Posterior cingulate gyrus (tissue), 11 donors: ENCODE data around the gene OSBPL6.
"Not testable (repeated sequence)": the region's sequence is repeated elsewhere in the genome, so short reads cannot be mapped to it uniquely, and the experiment has no call there.

Experiments used
- DNase-seq, 10 donors: peaks; one replicate each; pipeline versions ENCODE4 v3.0.0 to v3.0.0-alpha.2; 2020 to 2021; ENCODE audit warnings: mixed read lengths in 3 of 10
- intact Hi-C: fragments of 100-400 bp; cut with DNase I; formaldehyde crosslinking; loops from one replicate; pipeline ENCODE4 v1.15.1; 2023

OSBPL6 gene

DNA sequence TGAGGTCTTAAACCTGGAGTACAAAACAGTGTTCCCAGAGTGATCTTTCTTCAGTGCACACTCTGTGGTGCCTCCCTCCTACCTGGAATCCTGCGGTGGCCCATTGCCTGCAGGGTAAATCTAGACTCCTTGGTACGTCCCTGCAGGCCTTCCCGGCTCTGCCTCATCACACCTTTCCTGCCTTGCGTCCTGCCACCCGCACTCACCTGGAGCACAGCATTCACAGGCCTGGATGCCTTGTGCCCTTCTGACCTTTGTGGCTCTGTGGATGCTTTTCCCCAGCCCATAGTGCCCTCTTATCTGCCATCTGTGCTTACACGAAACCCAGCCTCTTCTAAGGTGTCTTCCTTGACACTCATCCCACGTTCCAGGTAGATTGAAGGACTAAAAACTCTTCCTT is 194.0 kb downstream of the OSBPL6 start:
- peak in 1 of 10 donors; percentile 70 for DNase-seq
- intact Hi-C loops: no loop called here

DNA sequence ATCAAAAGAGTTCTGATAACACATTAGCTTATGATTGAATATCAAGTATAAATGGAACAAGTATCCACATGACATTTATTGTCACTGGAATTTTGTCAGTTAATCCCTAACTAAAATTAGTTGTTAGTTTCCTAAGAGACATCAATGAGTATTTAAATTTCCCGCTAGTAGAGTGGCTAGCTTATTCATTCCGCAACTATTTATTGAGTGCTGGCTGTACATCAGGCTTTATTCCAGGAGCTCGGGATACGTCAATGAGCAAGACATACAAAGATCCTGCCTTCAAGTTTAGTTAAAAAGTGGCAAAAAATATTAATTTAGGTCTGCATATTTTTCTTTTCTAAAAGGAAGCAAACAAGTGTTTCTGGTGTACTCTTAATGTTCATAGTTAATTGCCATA is 197.4 kb downstream of the OSBPL6 start:
- intact Hi-C loops: no loop called here
- no peak for DNase-seq

DNA sequence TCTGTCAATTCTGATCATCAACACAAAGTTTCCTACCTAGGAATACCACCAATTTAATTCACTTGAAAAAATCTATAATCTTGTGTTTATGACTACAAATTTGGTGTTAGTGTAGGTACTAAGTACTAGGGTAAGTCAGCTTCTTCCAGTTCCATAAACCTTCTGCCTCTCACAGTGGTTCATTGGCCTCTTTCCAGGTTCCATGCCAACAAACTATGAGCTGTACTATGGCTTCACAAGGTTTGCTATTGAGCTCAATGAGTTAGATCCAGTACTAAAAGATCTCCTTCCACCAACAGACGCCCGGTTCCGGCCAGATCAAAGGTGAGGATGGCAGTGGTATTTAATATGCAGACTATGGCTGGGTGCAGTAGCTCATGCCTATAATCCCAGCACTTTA is 197.9 kb downstream of the OSBPL6 start:
- no peak for DNase-seq
- intact Hi-C loops: no loop called here

DNA sequence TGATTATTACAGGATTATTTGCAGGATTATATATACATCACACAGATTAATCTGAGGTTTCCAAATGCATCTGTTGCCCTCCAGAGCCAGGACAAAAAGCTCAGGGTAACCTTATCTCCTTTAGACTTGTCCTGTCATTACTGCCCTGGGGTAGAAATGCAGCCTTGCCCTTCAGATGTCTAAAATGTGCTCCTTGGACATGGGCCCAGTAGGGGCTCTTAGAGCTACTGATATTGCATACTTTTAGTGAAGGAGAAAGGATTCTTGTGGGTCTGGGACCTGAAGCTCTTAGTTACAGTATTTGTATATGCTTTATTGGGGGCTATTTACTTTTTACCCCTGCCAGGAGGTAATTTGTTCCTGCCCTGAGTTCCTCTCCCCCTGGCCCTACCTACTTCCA is 200.5 kb downstream of the OSBPL6 start:
- intact Hi-C loops: no loop called here
- no peak for DNase-seq

DNA sequence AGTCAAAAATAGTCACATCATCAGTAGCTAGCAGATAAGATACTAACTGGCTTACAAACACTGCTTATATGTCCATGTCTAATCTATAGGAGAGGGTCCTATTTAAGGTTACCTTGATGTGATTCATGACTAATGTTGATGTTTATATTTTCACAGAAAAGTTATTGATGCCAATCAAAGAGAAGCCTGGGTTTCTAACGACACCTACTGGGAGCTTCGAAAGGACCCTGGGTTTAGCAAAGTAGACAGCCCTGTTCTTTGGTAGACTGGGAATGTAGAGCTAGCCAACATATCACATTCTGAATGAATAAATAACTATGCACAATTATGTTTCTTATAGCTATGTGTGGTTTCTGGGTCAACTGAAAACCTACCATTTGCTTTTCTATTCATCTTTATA is 201.0 kb downstream of the OSBPL6 start:
- DNase-seq: no peak
- intact Hi-C loops: no loop called here

DNA sequence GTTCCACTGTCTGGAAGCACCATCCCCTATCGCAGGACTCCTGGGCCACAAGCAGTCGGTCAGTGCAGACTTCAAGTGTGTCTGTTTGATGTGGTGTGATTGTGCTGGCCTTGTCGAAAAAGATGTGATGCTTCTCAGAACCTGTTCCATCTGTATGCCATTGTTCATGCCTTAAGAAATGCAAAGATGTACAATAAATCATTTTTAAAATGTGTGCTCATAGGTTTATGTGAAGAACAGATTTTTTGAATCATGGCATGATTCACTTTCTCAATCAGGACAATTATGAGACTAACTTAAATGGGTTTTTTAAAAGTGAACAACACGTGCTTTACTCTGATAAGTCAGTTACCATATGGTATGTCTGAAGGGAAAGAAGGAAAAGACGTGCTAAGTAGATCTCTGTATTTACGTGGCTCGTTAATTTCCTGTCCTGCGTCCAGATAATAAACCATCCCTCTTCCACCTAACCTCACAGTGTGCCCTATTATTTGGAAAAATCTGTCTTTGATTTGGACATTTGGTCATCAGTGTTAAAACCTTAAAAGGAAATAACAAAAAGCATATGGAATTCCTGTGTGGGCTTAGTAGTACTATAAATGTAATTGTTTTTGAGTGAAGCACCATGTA is 201.7 kb downstream of the OSBPL6 start:
- intact Hi-C loops: no loop called here
- no peak for DNase-seq

DNA sequence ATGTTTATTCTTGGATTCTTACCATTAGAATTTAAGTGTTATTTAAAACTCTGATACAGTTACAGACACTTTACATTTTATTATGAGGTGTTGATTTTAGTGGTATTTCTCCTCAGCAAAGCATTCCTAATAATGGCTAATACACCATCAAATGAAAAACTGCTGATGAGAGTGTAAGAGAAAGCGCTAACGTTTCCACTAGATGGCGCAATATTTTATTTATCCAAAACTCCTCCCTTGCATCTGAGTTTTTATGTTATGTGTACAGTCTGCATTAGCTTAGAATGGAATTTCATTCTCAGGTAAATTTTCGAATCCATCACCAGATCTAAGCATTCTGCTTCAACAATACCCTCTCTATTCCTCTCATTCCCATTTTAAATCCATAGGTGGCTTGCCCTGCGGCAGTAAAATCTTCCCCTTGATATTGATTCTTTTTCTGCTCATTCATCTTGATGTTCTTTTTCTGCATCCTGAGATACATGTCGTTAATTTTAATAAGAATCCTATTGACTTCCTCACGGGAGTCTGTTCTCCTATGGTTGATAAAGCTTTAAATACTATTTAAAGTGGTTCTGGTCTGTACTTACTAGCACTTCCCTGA is 202.8 kb downstream of the OSBPL6 start:
- intact Hi-C loops: no loop called here
- DNase-seq: no peak

DNA sequence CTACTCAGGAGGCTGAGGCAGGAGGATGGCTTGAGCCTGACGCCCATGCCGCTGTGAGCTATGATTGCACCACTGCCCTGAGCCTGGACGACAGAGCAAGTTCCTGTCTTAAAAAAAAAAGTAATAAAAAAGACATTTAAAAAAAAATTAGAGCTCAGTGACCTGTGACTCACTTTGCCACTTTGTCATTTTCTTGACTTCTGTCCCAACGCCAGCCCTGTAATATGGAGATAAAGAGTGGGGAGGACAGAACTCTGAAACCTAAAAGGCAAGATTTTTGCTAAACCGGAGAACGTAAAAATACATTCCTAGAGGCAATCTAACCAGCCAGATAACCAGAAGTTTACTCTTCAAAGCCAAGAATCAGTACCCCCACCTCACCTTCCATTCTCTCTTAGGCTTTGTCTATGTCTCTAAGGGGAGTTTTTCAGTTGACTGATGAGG is 207.7 kb downstream of the OSBPL6 start:
- DNase-seq: no peak
- intact Hi-C loops: no loop called here

DNA sequence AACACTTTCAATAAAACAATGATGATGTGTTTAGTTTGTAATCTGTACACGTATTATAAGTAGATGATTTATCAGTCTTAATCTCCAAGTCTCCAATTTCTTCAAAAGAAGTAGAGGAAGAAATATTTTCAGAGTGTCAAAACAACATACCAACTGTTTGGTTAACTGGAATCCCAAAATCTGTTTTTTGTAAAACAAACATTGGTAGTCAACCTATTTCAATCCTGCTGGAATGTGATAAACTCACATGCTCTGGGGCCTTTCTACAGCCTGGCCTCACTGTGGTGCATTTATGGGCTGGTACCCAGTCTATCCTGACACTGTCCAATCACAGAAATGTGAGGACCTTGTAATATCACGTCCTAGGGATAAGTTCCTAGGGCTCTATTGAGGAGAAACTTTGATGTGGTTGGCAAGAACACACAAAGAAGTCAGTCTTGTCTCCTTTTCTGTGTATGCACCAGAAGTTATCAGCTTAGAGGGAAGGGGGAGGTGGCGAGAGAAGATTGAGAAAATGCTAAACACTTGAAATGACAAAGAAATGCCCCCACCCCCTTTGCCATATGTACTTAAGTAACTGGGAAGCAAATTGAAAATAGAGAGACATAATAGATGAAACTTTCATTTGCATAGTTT is 209.5 kb downstream of the OSBPL6 start:
- intact Hi-C loops: no loop called here
- no peak for DNase-seq

DNA sequence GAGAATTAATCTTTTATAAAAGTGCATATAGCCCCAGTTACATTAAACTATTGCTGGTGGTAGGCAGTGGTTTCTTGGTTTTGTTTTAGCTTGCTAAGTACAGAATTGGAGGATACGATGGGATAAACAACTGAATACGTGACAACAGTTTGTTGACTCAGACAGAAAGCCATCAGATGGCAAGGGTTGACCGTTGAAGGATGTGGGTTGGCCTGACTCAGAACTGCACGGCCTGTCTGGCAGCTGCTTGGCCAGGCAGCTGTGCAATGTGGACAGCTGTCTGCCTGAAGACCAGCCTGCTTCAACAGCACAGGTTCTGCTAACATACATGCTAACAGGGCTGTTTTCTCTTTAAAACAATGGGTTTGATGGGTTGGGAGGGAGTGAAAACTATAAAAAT is 210.1 kb downstream of the OSBPL6 start:
- intact Hi-C loops: no loop called here

DNA sequence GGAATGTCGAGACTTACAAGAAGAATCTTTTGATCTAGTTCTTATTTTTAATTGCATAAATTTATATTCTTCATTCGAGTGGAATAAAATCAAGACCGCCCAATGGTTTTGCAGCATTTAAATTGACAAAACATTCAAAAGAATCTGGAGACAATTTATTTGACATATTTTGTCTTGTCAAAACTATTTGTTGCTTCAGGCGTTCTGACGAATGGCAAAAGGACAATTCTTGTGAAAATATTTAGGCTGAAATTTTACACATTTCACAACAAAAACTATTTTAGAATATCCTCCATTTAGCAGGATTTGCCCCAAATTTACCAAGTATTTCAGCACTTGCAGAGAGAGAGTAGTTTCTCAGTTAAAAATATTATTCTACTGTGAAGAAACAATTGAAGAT is 214.9 kb downstream of the OSBPL6 start:
- intact Hi-C loops: no loop called here
- no peak for DNase-seq

More for the DNA sequence above, 210.1 kb downstream of the OSBPL6 start:
- DNase-seq: no peak

DNA sequence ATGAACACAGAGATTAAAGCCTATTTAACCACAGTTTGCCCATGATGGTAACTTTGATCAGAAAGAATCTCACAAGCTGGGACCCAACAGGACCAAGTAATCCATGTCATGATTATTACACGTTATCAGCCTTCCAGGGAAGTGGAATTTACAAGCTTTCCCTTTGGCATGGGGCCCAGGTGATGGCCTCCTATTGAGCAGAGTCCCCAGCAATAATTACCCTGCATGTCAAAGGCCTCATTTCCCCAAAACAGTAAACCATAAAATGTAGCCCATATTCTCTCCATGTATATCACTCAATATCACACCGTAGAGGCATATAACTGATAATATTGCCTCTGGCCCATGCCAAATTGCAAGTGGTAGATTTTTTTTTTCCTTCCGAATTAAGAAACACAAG is 217.7 kb downstream of the OSBPL6 start:
- no peak for DNase-seq
- intact Hi-C loops: loop anchor here (5.0 to 10.0 kb wide), 2 partner anchors 217 to 280 kb away; partner anchors contain the start of gene OSBPL6

DNA sequence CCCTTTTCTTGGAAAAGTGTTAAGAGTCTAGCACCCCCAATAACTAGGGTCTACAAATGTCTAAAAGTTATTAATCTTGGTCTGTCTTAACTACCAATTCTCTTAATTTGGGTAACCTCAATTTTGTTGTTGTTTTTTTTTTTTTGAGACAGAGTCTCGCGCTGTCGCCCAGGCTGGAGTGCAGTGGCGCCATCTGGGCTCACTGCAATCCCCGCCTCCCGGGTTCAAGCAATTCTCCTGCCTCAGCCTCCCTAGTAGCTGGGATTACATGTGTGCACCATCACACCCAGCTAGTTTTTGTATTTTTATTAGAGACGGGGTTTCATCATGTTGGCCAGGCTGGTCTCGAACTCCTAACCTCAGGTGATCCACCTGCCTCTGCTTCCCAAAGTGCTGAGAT is 218.1 kb downstream of the OSBPL6 start:
- intact Hi-C loops: loop anchor here (5.0 to 10.0 kb wide), 2 partner anchors 218 to 280 kb away; partner anchors contain the start of gene OSBPL6
- DNase-seq: not testable (repeated sequence)

DNA sequence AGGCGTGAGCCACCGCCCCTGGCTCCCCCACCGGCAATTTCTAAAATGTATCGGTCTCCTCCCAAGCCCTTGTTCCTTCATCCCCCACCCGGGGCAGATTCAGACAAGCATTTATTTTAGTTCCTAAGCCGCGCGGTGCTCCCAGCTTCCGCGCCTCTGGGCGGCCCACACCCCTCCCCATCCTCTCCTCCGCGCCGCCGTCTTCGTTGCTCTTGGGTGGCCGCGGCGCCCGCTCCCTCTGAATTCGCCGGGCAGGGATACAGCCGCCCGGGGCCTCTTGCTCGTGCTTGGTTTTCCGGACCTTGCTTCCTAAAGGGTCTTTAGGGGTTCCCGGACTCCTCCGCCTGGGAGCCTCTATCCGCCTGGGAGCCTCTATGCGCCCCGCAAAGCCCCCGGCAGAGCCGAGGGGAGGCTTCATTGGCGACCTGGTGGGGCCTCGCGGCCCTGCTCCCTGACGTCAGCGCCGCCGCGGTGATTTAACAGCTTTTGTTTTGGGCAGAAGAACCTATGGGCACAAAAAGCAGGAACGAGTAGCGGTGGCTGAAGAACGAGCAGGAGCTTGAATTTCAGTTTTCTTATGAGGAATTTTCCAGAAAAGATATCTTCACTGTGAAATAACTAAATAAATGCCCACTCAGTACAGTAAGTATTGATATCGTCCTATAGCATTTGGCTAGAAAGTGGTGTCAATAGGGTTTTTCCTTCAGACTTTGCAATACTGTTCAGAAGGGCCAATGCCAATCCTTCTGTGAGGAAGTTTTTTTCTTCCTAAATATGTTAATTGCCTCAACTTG is 219.4 kb downstream of the OSBPL6 start:
- peak; percentile 45 to 95 (median 66) for DNase-seq
- intact Hi-C loops: loop anchor here (5.0 to 10.0 kb wide), 2 partner anchors 219 to 281 kb away; partner anchors contain the start of gene OSBPL6

DNA sequence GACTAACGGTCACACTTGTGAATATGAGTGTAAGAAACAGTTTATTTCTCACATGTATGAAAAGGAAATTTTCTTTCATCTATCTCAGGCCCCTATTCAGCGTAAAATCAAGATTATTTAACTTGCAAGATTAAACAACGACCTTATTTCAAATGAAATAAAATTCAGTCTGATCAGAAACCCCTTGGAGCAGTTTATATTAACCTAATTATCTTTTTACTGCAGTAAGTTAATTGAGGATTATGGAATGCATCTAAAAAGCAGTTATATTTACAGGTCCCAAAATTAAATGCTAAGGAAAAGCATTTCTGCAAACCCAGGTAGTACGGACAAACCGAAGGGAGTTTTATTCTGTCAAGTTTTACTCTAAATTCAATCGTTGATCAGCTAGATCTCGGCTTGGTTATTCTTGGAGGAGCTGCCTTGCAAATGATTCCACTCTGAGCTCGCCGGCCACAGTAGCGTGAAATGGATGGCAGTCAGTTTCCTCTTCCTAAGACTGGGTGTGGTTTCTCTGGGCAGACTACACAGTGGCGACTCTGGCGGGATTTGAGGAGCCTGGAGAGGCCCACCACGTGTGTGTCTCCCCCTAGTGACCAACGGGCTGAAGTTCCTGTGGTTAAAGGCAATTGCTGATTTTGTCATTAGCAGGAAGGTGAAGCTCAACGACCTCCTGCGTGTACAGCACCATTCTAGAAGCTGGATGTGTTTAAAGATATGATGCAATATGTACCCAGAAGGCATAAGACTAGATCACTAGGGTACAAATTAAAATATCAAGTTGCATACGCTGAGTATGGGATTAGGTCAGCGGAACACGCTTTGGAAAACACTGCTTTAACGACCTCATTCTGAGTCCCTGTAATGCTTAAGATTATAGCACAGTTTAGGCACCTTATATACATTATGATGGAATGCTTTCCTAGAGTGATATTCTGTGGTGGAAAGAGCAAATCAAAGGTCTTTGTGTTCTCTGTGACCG is 220.2 kb downstream of the OSBPL6 start:
- DNase-seq: peak; percentile 68 to 97 (median 87)
- intact Hi-C loops: loop anchor here (5.0 to 10.0 kb wide), 3 partner anchors 220 to 302 kb away; partner anchors contain the start of genes OSBPL6 and RBM45

DNA sequence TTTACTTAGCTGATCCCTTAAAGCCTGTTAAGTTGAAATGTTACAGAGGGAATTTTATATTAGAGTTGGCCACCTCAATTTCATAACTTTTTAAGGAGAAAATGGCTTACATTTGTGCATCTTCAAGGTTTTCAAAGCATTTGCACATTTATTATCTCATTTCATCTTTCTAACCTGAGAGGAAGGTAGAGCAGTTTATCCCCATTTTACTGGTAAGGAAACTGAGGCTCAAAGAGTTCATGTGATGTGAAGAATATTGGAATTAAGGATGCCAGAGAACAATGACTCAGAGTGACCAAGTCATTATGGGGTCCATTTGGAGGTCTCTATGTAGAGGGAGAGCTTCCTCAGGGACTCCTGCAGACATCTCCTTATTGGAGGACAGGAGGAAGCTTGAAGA is 221.7 kb downstream of the OSBPL6 start:
- no peak for DNase-seq
- intact Hi-C loops: loop anchor here (5.0 to 10.0 kb wide), 2 partner anchors 221 to 304 kb away; partner anchors contain the start of genes OSBPL6 and RBM45

DNA sequence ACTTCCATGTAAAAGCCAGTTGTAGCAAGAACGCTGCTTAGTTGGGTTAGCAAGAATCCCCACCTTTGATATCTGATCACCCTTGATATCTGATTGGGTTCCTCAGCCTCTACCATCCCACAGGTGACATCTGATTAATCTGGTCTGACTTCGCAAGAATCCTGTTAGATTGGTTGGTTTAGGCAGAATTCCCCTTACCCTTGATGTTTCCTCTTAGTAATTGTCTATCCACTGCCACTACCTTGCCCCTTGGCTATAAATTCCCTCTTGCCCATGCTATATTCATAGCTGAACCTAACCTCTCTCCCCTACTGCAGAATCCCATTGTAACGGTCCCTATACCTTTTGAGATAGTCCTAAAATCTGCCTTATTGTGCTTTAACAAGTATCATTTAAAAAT is 223.6 kb downstream of the OSBPL6 start:
- intact Hi-C loops: loop anchor here (5.0 to 10.0 kb wide), 2 partner anchors 223 to 306 kb away; partner anchors contain the start of genes OSBPL6 and RBM45
- DNase-seq: no peak

DNA sequence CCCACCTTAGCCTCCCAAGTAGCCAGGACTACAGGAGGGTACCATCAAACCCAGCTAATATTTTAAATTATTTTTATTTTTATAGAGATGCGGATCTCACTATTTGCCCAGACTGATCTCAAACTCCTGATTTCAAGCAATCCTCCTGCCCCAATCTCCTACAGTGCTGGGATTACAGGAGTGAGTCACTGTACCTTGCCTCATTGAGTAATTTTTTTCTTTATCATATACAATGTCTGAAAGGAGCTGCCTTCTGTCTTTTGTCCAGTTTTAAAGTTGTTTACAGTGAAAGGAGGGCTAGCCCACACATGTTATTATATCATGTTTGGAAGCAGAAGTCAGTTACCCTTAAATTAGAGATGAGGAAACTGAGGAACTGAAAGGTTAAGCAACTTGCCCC is 224.1 kb downstream of the OSBPL6 start:
- DNase-seq: no peak
- intact Hi-C loops: loop anchor here (5.0 to 10.0 kb wide), 2 partner anchors 224 to 306 kb away; partner anchors contain the start of genes OSBPL6 and RBM45

DNA sequence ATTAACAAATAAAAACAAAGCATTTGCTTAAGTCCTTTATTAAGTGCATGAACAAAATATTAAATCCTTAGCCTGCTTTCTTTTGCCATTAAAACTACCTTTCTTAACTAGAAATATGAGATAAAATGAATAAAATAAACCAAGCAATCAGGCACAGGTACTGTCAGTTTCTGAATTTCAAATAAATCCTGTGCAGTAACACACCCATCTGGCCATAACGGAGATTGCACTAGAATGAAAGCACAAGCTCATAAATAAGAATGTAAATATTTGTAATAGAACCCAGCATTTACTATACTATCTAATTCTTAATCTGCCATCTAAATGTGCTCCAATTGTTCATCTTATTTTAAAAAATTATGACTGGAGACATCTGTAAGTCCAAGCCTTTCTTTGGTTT is 224.8 kb downstream of the OSBPL6 start:
- no peak for DNase-seq
- intact Hi-C loops: loop anchor here (5.0 to 10.0 kb wide), 2 partner anchors 224 to 307 kb away; partner anchors contain the start of genes OSBPL6 and RBM45
